ENCODE results near the gene TDRD9. TPM values are rescaled to one million over a fixed set of nuclear protein-coding genes. Genes with fewer than 3 reads are reported as not detected.

The TDRD9 gene
- total and polyA plus RNA-seq, 8 donors, result 0.63 to 9.1 (median 2.2) TPM

DNA sequence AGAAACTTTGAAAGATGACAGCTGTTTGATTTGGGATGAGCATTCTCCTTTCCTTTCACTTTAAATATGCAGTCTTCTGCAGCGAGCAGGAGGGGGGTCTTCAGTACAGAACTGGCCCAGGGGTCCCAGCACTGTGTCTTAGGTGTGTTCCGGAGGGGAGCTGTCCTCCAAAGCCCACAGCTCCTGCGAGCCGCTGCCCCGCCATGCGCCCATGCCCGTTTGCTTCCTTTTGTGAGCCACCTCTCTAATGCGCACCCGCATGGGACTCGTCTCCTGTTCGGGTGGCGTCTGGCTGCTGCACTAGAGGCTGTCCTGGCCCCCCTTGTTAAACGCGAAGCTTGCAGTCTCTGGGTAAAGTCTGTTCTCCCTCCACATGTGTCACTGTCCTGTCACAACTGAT is 108.8 kb downstream of the TDRD9 start:
- no peaks in the 10 kb centered on the region for H3K4me1 ChIP-seq
- no peak overlapping the region for H3K27ac ChIP-seq
- DNase-seq (no peak), ATAC-seq (no peak)
- H3K4me3 ChIP-seq, result no peak overlapping the region
- no peaks in the 10 kb centered on the region for H3K9me3 ChIP-seq
- intact Hi-C loops (cut with DNase I), result no loop called here
- no peaks in the 10 kb centered on the region for H3K36me3 ChIP-seq
- peaks cover 0 to 14% of the 10 kb centered on the region in 2 donors for H3K27me3 ChIP-seq
- TF ChIP-seq, protein P1, sequence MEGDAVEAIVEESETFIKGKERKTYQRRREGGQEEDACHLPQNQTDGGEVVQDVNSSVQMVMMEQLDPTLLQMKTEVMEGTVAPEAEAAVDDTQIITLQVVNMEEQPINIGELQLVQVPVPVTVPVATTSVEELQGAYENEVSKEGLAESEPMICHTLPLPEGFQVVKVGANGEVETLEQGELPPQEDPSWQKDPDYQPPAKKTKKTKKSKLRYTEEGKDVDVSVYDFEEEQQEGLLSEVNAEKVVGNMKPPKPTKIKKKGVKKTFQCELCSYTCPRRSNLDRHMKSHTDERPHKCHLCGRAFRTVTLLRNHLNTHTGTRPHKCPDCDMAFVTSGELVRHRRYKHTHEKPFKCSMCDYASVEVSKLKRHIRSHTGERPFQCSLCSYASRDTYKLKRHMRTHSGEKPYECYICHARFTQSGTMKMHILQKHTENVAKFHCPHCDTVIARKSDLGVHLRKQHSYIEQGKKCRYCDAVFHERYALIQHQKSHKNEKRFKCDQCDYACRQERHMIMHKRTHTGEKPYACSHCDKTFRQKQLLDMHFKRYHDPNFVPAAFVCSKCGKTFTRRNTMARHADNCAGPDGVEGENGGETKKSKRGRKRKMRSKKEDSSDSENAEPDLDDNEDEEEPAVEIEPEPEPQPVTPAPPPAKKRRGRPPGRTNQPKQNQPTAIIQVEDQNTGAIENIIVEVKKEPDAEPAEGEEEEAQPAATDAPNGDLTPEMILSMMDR (IDR thresholded peaks at IDR 0.05), result no peak

DNA sequence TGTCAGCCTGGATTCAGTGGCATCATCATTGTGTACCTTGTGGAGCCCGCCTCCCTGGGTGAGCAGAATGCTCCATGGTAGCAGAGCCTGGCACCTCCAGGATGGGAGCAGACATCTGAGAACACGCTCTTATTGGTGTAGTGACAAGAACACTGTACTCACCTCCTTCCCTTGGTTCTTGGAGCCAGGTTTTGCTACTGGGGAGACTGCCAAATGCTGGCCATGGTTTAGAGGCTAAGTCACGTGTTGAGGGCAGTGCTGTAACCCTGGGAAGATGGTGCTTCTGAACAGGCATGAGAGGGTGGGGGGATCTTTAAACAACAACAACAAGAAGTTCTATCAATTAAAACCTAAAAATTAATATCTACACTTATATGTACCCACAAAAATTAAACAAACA is 109.6 kb downstream of the TDRD9 start:
- ATAC-seq (no peak), DNase-seq (no peak)
- TF ChIP-seq, protein P1 (IDR thresholded peaks at IDR 0.05), result no peak
- Histone ChIP-seq H3K4me3 (no peak overlapping the region), H3K4me1 (no peaks in the 10 kb centered on the region), H3K36me3 (no peaks in the 10 kb centered on the region), H3K9me3 (no peaks in the 10 kb centered on the region), H3K27ac (no peak overlapping the region), H3K27me3 (peaks cover 0 to 14% of the 10 kb centered on the region in 2 donors)
- intact Hi-C loops (cut with DNase I), result no loop called here

DNA sequence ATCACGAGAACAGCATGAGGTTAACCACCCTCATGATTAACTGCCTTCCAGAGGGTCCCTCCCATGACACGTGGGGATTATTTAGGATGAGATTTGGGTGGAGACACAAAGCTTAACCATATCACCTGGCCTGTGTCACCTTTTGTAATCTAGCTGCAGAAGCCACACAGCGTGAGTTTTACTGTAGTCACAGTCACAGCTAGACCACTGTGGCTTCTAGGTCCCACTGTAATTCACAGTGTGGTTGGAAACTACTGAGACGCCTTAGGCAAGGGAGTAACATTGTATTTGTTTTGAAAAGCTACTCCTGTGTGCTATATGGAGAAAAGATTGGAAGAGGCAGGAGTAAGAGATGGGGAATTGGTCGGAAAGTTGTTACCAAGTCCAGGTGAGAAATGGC is 111.0 kb downstream of the TDRD9 start:
- intact Hi-C loops (cut with DNase I), result no loop called here
- no peak for ATAC-seq
- no peak for DNase-seq
- H3K27me3 ChIP-seq, result peaks cover 0 to 14% of the 10 kb centered on the region in 2 donors
- TF ChIP-seq, protein P1 (IDR thresholded peaks at IDR 0.05), result no peak
- H3K4me3 ChIP-seq, result no peak overlapping the region
- no peaks in the 10 kb centered on the region for H3K9me3 ChIP-seq
- H3K27ac ChIP-seq, result no peak overlapping the region
- no peaks in the 10 kb centered on the region for H3K36me3 ChIP-seq
- no peaks in the 10 kb centered on the region for H3K4me1 ChIP-seq

GRCh38 chr14:104040539-104040938 is 112.3 kb downstream of the TDRD9 start:
- Histone ChIP-seq H3K27me3 (peaks cover 0 to 14% of the 10 kb centered on the region in 2 donors), H3K36me3 (no peaks in the 10 kb centered on the region), H3K4me3 (no peak overlapping the region), H3K4me1 (no peaks in the 10 kb centered on the region), H3K27ac (no peak overlapping the region), H3K9me3 (no peaks in the 10 kb centered on the region)
- ATAC-seq (no peak), DNase-seq (no peak)
- intact Hi-C loops (cut with DNase I), result no loop called here
- TF ChIP-seq, protein P1 (IDR thresholded peaks at IDR 0.05), result no peak

DNA sequence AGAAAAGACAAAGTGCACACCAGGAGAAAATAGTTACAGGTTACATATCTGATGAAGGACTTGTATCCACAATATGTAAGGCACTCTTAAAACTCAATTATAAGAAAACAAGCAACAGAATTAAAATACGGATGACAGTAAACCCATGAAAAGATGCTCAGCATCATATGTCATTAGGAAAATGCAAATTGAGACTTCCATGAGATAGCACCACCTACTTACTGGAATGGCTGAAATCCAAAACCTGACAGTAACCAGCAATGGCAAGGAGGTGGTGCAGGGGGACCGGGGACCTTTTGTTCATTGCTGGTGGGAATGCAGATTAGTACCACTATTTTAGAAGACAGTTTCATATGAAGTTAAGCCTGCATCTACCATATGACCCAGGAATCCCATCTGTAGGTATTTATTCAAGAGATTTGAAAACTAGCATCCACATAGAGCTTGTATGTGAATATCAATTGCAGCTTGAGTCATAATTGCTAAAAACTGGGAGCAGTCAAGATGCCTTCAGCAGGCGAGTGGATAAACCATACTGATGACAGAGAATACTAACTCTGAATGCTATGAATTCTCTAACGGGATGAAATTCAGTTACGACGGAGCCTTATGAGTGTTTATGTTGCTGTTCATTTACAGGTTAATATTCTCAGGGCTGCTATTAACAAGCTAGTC is 113.3 kb downstream of the TDRD9 start:
- no peak for DNase-seq

More for the DNA sequence above, 113.3 kb downstream of the TDRD9 start:
- no peaks in the 10 kb centered on the region for H3K9me3 ChIP-seq
- no peaks in the 10 kb centered on the region for H3K4me1 ChIP-seq
- H3K27ac ChIP-seq, result no peak overlapping the region
- H3K36me3 ChIP-seq, result no peaks in the 10 kb centered on the region
- H3K4me3 ChIP-seq, result no peak overlapping the region
- no peak for ATAC-seq
- peaks cover 0 to 14% of the 10 kb centered on the region in 2 donors for H3K27me3 ChIP-seq
- intact Hi-C loops (cut with DNase I), result no loop called here
- TF ChIP-seq, protein P1 (IDR thresholded peaks at IDR 0.05), result no peak
